Measurements from ENCODE around the gene PFDN1. TPM values are rescaled to one million over a fixed set of nuclear protein-coding genes. Genes with fewer than 3 reads are reported as not detected.

The PFDN1 gene
- total RNA-seq, 1 experiment from 2014 or later, result 54.4 TPM

GRCh38 chr5:140337880-140338279 is 35.0 kb upstream of the PFDN1 start:
- intact Hi-C loops (cut with micrococcal nuclease; ENCODE audit: unreplicated experiment), result no loop called here
- ATAC-seq (no peak), DNase-seq (ENCODE audit: low read depth, low spot score) (no peak)
- Histone ChIP-seq H3K4me3 (ENCODE audit: low read depth in 2 of 2, low read length in 2 of 2) (no peak overlapping the region), H3K9me3 (ENCODE audit: control insufficient read depth, insufficient read depth, low read depth, low read length) (no peaks in the 10 kb centered on the region), H3K27ac (ENCODE audit: low read length) (no peak overlapping the region), H3K4me1 (ENCODE audit: control insufficient read depth, insufficient read depth, low read length) (no peaks in the 10 kb centered on the region), H3K27me3 (ENCODE audit: control insufficient read depth, insufficient read depth, low read length) (no peaks in the 10 kb centered on the region), H3K36me3 (ENCODE audit: control insufficient read depth, insufficient read depth, low read length) (no peaks in the 10 kb centered on the region)
- BruUV-seq (replicated peaks), result no TSS peak
- in situ Hi-C loops (cut with HindIII; ENCODE audit: low pct_unique_long_range_greater_than_20kb, low sequenced_read_pairs), result no loop called here
- POLR2A ChIA-PET, result no interaction called here
- CTCF ChIA-PET, result interaction anchor here (0.6 kb wide), 1 partner anchor 10 kb away, joined by 4 read pairs; no protein-coding TSS in a partner anchor
- TF ChIP-seq SIN3A (IDR thresholded peaks at IDR 0.05; ENCODE audit: borderline replicate concordance, insufficient read depth, low read depth, low read length) (no peak), TCF7L2 (IDR thresholded peaks at IDR 0.05; ENCODE audit: low read depth, low read length) (no peak), POLR2AphosphoS5 (IDR thresholded peaks at IDR 0.05; ENCODE audit: low read depth, low read length) (no peak), REST (IDR thresholded peaks at IDR 0.05; ENCODE audit: insufficient read depth in 1 of 2, low read depth in 2 of 2, low read length in 1 of 2) (no peak), CTCF (IDR thresholded peaks at IDR 0.05) (no peak)

- no peak for DNase-seq (ENCODE audit: low read depth, low spot score)
- Histone ChIP-seq H3K4me1 (ENCODE audit: control insufficient read depth, insufficient read depth, low read length) (no peaks in the 10 kb centered on the region), H3K27me3 (ENCODE audit: control insufficient read depth, insufficient read depth, low read length) (no peaks in the 10 kb centered on the region), H3K4me3 (ENCODE audit: low read depth in 2 of 2, low read length in 2 of 2) (no peak overlapping the region), H3K9me3 (ENCODE audit: control insufficient read depth, insufficient read depth, low read depth, low read length) (no peaks in the 10 kb centered on the region), H3K36me3 (ENCODE audit: control insufficient read depth, insufficient read depth, low read length) (no peaks in the 10 kb centered on the region), H3K27ac (ENCODE audit: low read length) (no peak overlapping the region)
- in situ Hi-C loops (cut with HindIII; ENCODE audit: low pct_unique_long_range_greater_than_20kb, low sequenced_read_pairs) (no loop called here), intact Hi-C loops (cut with micrococcal nuclease; ENCODE audit: unreplicated experiment) (no loop called here)
- POLR2A ChIA-PET, result no interaction called here
- CTCF ChIA-PET, result interaction anchor here (0.6 to 1.2 kb wide), 2 partner anchors 9 to 15 kb away, joined by 3 to 5 read pairs; no protein-coding TSS in a partner anchor
- no peak for TF ChIP-seq POLR2AphosphoS5 (IDR thresholded peaks at IDR 0.05; ENCODE audit: low read depth, low read length)
- TF ChIP-seq REST (IDR thresholded peaks at IDR 0.05; ENCODE audit: insufficient read depth in 1 of 2, low read depth in 2 of 2, low read length in 1 of 2), result no peak
- no peak for TF ChIP-seq SIN3A (IDR thresholded peaks at IDR 0.05; ENCODE audit: borderline replicate concordance, insufficient read depth, low read depth, low read length)
- TF ChIP-seq CTCF (IDR thresholded peaks at IDR 0.05), result no peak
- no peak for TF ChIP-seq TCF7L2 (IDR thresholded peaks at IDR 0.05; ENCODE audit: low read depth, low read length)
- ATAC-seq, result no peak
- no TSS peak for BruUV-seq (replicated peaks)
Observed at GRCh38 chr5:140336388-140336787, 33.5 kb upstream of the PFDN1 start.
